DMS53 (cell line): ENCODE data around the gene TMEM178B.
"Not testable (repeated sequence)": the region's sequence is repeated elsewhere in the genome, so short reads cannot be mapped to it uniquely, and the experiment has no call there.

Source experiments
- DNase-seq: peaks from one replicate; lab custom pipeline; 2025; lab: John Stamatoyannopoulos, UW

TMEM178B gene

DNA sequence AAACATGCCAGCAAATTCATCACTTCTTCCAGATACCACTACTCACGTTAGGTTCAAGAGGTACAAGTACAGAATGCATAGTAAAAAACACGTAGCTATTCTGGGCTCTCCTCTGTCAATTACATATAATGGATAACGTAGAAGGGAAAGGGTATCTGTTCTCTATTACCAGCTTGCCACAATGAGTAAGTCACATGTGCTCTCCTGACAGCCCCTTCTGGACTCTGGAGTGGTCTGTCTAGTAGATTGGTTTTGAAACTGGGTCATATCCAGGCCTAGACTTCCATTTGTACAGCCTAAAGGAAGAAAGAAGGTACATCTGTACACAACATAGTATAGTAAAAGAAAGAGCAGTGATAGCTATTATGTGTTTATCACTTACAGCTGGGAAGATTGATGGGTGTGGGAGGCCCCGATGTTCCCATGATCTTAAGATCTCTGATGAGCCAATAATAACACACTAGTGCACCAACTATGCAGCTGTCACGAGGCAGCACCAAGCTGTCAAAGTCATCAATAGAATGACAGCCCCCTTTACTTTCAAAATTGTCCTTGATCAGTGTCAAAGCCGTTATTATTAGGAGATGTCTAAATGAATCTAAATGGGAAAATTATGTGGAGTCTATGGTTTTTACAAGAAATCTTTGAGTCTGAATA, 315.4 kb downstream of the TMEM178B start:
- no peak for DNase-seq

DNA sequence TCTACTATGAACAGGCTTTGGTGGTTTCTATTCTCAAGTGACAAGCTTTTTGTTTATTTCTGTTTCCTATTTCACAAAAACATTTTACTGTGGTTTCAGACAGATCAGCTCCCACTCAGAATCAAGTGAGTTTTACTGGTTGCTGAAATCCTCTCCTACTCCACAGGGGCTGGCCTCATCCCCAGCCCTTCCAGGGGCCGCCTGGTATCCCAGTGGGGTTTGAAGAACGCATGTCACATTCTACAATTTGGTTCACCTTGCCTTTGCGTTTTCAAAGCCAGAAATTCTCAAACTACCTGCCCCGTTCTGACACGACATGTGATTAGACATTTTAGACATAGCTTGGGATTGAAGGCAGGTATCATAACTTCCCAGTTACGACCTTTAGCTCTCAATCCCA, 316.5 kb downstream of the TMEM178B start:
- no peak for DNase-seq

GRCh38 chr7:141393056-141393455, 319.2 kb downstream of the TMEM178B start:
- peak; percentile 11 for DNase-seq

GRCh38 chr7:141397236-141398163, 323.6 kb downstream of the TMEM178B start:
- no peak for DNase-seq

- DNase-seq = no peak
These were observed 326.5 kb downstream of the TMEM178B start for GRCh38 chr7:141400356-141400755.

DNA sequence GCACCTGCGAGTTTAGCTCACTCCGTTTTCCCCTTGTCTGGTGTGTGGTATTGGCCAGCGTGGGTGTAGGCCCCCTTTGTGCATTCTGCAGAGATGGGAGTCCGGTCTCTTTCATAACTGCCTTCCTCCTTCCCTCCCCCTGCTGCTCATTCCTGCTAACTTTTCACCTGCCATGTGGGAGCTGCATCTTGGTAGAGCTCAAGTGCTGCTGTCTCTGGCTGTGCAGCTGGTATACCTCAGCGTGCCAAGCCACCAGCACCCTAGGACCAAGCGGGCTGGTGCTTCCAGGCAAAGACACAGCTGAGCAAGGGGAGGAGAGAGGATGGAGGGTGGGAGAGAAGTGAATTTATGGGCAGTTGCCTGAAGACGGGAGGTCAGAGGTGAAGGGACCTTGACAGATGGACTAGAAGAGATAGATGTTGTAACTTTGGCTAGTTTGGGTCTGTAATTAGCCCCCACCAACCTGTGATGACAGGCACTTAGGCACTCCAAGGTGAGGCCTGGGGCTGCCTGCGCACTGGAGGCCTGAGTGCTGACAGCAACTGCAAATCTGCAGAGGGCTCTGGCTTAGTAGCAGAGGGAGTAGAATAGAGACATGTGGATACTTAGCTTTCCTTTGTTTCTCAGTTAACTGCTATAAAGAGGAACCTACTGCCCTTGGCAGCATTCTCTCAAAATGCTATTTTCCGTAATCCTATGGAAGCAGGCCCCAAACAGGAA, 328.6 kb downstream of the TMEM178B start:
- no peak for DNase-seq

- DNase-seq = not testable (repeated sequence)
These were observed 330.0 kb downstream of the TMEM178B start for GRCh38 chr7:141403846-141404245.

- DNase-seq = no peak
These were observed 332.5 kb downstream of the TMEM178B start for GRCh38 chr7:141406347-141406746.

DNA sequence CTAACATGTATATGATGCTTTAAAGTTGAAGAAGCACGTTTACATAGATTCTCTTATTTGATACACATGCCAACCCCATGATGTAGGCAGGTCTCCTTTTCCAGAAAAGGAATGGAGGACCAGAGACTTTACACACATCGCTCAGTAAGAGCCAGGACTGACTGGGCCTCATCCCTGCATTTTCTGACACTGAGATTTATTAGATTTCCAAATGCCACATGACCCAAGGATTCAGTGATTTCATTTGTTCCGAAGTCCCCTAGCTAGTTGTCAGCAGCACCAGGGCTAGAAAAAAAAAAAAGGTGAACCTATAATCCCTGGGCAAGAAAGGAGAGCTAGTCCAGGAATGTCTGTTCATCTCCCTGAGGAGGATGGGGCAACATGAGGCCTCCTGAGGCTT, 334.0 kb downstream of the TMEM178B start:
- DNase-seq = no peak

DNA sequence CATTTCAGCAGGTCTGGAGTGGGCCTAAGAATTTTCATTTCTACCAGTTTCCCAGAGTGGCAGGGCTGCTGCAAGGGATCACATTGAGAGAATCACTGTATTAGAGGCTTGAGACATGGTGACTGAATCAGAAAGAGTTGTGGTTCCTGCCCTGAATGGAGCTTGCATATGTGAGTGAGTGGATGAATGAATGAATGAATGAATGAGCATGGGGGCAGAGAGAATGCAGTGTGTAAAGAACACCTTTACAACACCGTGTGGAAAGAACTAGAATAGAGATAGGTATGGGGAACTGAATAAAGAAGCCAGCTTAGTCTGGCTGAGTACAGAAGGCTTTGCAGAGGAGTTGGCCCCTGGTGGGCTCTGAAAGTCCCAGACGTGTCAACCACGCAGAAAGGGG, 334.6 kb downstream of the TMEM178B start:
- no peak for DNase-seq

GRCh38 chr7:141409219-141409618, 335.4 kb downstream of the TMEM178B start:
- no peak for DNase-seq

- no peak for DNase-seq
These were observed 336.0 kb downstream of the TMEM178B start for GRCh38 chr7:141409801-141410329.

- DNase-seq = no peak
These were observed 336.6 kb downstream of the TMEM178B start for GRCh38 chr7:141410353-141411000.

DNA sequence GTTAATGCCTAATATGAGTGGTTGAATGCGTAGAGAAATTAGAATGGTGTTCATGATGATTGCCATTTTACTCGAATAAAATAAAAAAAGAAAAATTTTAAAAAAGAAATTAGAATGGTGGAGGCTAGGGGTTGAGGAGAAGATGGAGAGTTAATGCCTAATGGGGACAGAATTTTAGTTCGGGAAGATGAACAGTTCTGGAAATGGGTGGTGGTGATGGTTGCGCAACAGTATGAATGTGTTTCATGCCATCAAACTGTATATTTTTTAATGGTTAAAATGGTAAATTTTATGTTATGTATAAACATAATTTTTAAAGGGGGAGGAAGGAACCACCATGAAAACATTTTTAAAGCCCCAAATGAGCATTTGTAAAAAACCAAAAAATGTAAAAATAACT, 337.3 kb downstream of the TMEM178B start:
- no peak for DNase-seq

DNA sequence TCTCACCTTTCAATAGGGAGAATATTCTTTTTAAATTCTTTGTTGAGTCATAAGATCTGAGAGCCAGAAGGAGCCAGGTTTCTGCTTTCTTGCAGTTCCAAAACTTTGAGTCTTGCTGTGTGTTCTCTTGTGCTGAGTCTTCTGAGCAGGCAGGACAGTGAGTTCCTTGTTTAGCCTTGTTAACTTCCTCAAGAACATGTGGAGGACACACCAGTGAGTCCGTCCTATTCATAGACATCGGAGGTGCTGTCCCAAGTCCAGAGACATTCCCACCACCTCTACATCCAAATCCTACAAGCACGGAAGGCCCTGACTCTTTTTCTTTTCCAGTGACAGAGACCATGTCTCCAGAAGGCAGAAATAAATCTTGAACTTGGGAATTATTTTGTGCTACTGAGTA, 342.1 kb downstream of the TMEM178B start:
- DNase-seq = no peak

GRCh38 chr7:141416650-141417270, 342.9 kb downstream of the TMEM178B start:
- peak; percentile 93 for DNase-seq

- DNase-seq = peak; percentile 26
These were observed 343.6 kb downstream of the TMEM178B start for GRCh38 chr7:141417506-141417905.

DNA sequence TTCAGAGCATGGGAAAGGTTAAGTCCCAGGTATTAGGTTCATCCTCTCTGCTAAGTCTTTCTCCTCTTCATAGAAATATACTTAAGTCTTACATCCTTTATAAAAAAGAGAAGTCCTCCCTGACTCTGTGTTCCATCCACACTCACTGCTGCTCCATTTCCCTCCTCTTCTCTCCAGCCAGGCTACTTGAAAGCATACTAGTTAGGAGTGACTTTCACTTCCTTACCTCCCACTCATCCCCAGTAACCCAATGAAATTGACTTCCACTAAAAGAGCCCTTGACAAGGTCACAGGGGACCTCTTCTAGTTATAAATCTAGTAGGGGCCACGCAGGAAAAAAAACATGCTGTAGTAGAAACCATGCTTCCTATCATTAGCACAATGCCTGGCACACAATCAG, 344.2 kb downstream of the TMEM178B start:
- DNase-seq = peak; percentile 24

DNA sequence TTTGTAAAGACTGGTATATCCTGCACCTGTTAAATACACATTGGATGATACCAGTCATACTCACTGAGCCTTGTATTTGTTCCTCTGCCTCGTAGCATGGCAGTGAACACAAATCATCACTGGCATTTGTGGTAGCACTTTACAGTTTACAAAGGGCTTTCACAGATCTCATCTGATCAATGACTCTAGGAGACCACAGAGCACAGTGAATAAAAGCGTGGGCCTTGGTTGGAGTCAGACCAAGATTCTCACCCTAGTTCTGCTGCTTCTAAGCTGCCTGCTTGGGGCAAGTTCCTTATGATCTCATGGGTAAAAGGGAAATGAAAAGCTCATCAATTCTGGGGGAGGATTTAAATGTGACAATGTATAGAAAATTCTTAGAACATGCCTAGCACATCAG, 347.4 kb downstream of the TMEM178B start:
- peak; percentile 22 for DNase-seq

GRCh38 chr7:141427134-141427533, 353.3 kb downstream of the TMEM178B start:
- DNase-seq = no peak

- peak; percentile 79 for DNase-seq
These were observed 356.7 kb downstream of the TMEM178B start for GRCh38 chr7:141430455-141431139.
